Adipocyte (in vitro differentiated cells): ENCODE measurements around the gene PSG6.
"Not testable (repeated sequence)": the region's sequence is repeated elsewhere in the genome, so short reads cannot be mapped to it uniquely, and the experiment has no call there.

Experiments
- DNase-seq: peaks from one replicate; pipeline ENCODE4 v3.0.0-alpha.2; 2015; ENCODE audit warnings: low read depth
- H3K27me3 ChIP-seq: replicated peaks from 2 replicates; pipeline ENCODE4 v1.7.0; 2013; ENCODE audit warnings: mild to moderate bottlenecking, low read length, moderate library complexity; ENCODE audit not compliant: control insufficient read depth, insufficient read depth
- H3K36me3 ChIP-seq: 2 replicates; pipeline ENCODE4 v1.7.0; 2013; ENCODE audit warnings: low read length, mild to moderate bottlenecking, moderate library complexity; ENCODE audit not compliant: control insufficient read depth, insufficient read depth, severe bottlenecking
- H3K4me1 ChIP-seq: 2 replicates; pipeline ENCODE4 v1.7.0; 2013; ENCODE audit warnings: mild to moderate bottlenecking, low read length, moderate library complexity; ENCODE audit not compliant: control insufficient read depth, insufficient read depth
- H3K4me3 ChIP-seq: 2 replicates; pipeline ENCODE4 v1.7.0; 2013; ENCODE audit warnings: mild to moderate bottlenecking, low read length, moderate library complexity
- H3K9ac ChIP-seq: 2 replicates; pipeline ENCODE4 v1.7.0; 2013; ENCODE audit warnings: mild to moderate bottlenecking, low read length, moderate library complexity
- H3K9me3 ChIP-seq: 2 replicates; pipeline ENCODE4 v1.7.0; 2013; ENCODE audit warnings: mild to moderate bottlenecking, low read length, moderate library complexity; ENCODE audit not compliant: control insufficient read depth

Gene PSG6

GRCh38 chr19:42876596-42876995, 41.1 kb downstream of the PSG6 start:
- not testable (repeated sequence) for H3K9me3 ChIP-seq, H3K9ac ChIP-seq, H3K27me3 ChIP-seq, H3K36me3 ChIP-seq, H3K4me3 ChIP-seq, DNase-seq
- H3K4me1 ChIP-seq = peaks cover 11% of the 10 kb centered on the region

GRCh38 chr19:42875881-42876280, 41.8 kb downstream of the PSG6 start:
- peaks cover 11% of the 10 kb centered on the region for H3K4me1 ChIP-seq
- not testable (repeated sequence) for DNase-seq, H3K36me3 ChIP-seq, H3K9ac ChIP-seq, H3K27me3 ChIP-seq, H3K9me3 ChIP-seq, H3K4me3 ChIP-seq

- not testable (repeated sequence) for H3K27me3 ChIP-seq, H3K36me3 ChIP-seq
- peaks cover 11% of the 10 kb centered on the region for H3K4me1 ChIP-seq
Measured at GRCh38 chr19:42874901-42875813, 42.5 kb downstream of the PSG6 start.

GRCh38 chr19:42874136-42874535, 43.6 kb downstream of the PSG6 start:
- H3K9ac ChIP-seq, DNase-seq, H3K4me3 ChIP-seq, H3K9me3 ChIP-seq, H3K36me3 ChIP-seq, H3K27me3 ChIP-seq: not testable (repeated sequence)
- peaks cover 11% of the 10 kb centered on the region for H3K4me1 ChIP-seq

More at GRCh38 chr19:42874901-42875813, 42.5 kb downstream of the PSG6 start:
- not testable (repeated sequence) for H3K9ac ChIP-seq, DNase-seq, H3K9me3 ChIP-seq, H3K4me3 ChIP-seq

- H3K9me3 ChIP-seq = no peaks in the 10 kb centered on the region
- no peak overlapping the region for H3K4me3 ChIP-seq
- no peaks in the 10 kb centered on the region for H3K27me3 ChIP-seq
- no peak for DNase-seq
- no peaks in the 10 kb centered on the region for H3K36me3 ChIP-seq
- H3K9ac ChIP-seq = no peak overlapping the region
- H3K4me1 ChIP-seq = peaks cover 11% of the 10 kb centered on the region
Measured at GRCh38 chr19:42872608-42873007, 45.1 kb downstream of the PSG6 start.

- no peaks in the 10 kb centered on the region for H3K27me3 ChIP-seq
- no peaks in the 10 kb centered on the region for H3K36me3 ChIP-seq
- H3K9ac ChIP-seq = no peak overlapping the region
- peaks cover 7% of the 10 kb centered on the region for H3K4me1 ChIP-seq
- DNase-seq = no peak
- no peaks in the 10 kb centered on the region for H3K9me3 ChIP-seq
- no peak overlapping the region for H3K4me3 ChIP-seq
Measured at GRCh38 chr19:42857544-42857867, 60.2 kb downstream of the PSG6 start.

GRCh38 chr19:42856866-42857543, 60.7 kb downstream of the PSG6 start:
- H3K9ac ChIP-seq, DNase-seq, H3K4me3 ChIP-seq, H3K4me1 ChIP-seq, H3K36me3 ChIP-seq, H3K9me3 ChIP-seq, H3K27me3 ChIP-seq: not testable (repeated sequence)

- H3K4me3 ChIP-seq, DNase-seq, H3K9ac ChIP-seq, H3K36me3 ChIP-seq, H3K9me3 ChIP-seq, H3K27me3 ChIP-seq: not testable (repeated sequence)
- peaks cover 27% of the 10 kb centered on the region for H3K4me1 ChIP-seq
Measured at GRCh38 chr19:42854745-42855144, 62.9 kb downstream of the PSG6 start.

GRCh38 chr19:42853231-42853630, 64.5 kb downstream of the PSG6 start:
- H3K9ac ChIP-seq, H3K36me3 ChIP-seq, H3K4me3 ChIP-seq, DNase-seq, H3K27me3 ChIP-seq, H3K9me3 ChIP-seq: not testable (repeated sequence)
- peaks cover 27% of the 10 kb centered on the region for H3K4me1 ChIP-seq

- not testable (repeated sequence) for H3K9ac ChIP-seq, H3K4me3 ChIP-seq, H3K27me3 ChIP-seq, H3K36me3 ChIP-seq, H3K9me3 ChIP-seq
- peaks cover 27% of the 10 kb centered on the region for H3K4me1 ChIP-seq
- DNase-seq = peak; percentile 17
Measured at GRCh38 chr19:42852821-42853220, 64.9 kb downstream of the PSG6 start.
